Measurements from ENCODE around the gene DCX.

The DCX gene

GRCh38 chrX:111284631-111285293 is 127.2 kb downstream of the DCX start:
- TF ChIP-seq CTCF (IDR thresholded peaks at IDR 0.05; ENCODE audit: low read depth, low read length), result no peak
- no peak for DNase-seq (ENCODE audit: extremely low read depth, low read depth)

GRCh38 chrX:111283446-111283845 is 128.5 kb downstream of the DCX start:
- TF ChIP-seq CTCF (IDR thresholded peaks at IDR 0.05; ENCODE audit: low read depth, low read length), result no peak
- DNase-seq (ENCODE audit: extremely low read depth, low read depth), result no peak

GRCh38 chrX:111282991-111283390 is 129.0 kb downstream of the DCX start:
- DNase-seq (ENCODE audit: extremely low read depth, low read depth), result no peak

GRCh38 chrX:111282139-111282538 is 129.9 kb downstream of the DCX start:
- DNase-seq (ENCODE audit: extremely low read depth, low read depth), result no peak
- no peak for TF ChIP-seq CTCF (IDR thresholded peaks at IDR 0.05; ENCODE audit: low read depth, low read length)

More at GRCh38 chrX:111282991-111283390, 129.0 kb downstream of the DCX start:
- TF ChIP-seq CTCF (IDR thresholded peaks at IDR 0.05; ENCODE audit: low read depth, low read length), result no peak

GRCh38 chrX:111270339-111270738 is 141.7 kb downstream of the DCX start, which contains the start of gene CAPN6:
TSS of gene CAPN6 (minus strand) at chrX:111270483. CDS start at chrX:111263936, 6,547 bp downstream.
- no peak for DNase-seq (ENCODE audit: extremely low read depth, low read depth)
- TF ChIP-seq CTCF (IDR thresholded peaks at IDR 0.05; ENCODE audit: low read depth, low read length), result no peak

- DNase-seq (ENCODE audit: extremely low read depth, low read depth), result no peak
- no peak for TF ChIP-seq CTCF (IDR thresholded peaks at IDR 0.05; ENCODE audit: low read depth, low read length)
Observed at GRCh38 chrX:111268506-111268905, 143.5 kb downstream of the DCX start.

- TF ChIP-seq CTCF (IDR thresholded peaks at IDR 0.05; ENCODE audit: low read depth, low read length), result no peak
- no peak for DNase-seq (ENCODE audit: extremely low read depth, low read depth)
Observed at GRCh38 chrX:111265486-111265885, 146.5 kb downstream of the DCX start.
